Measurements from ENCODE around the gene BNIP2.
"Not testable (repeated sequence)": the region's sequence is repeated elsewhere in the genome, so short reads cannot be mapped to it uniquely, and the experiment has no call there.

Gene BNIP2

GRCh38 chr15:59646277-59646676 lies 42.8 kb downstream of the BNIP2 start (continued):
- TF ChIP-seq PRDM1 (tag by site-specific recombination; IDR thresholded peaks at IDR 0.05): no peak

GRCh38 chr15:59645812-59646211 lies 43.3 kb downstream of the BNIP2 start:
- POLR2A ChIA-PET; H3K4me3 ChIP-seq (ENCODE audit: low read depth, low read length); H3K4me1 ChIP-seq (ENCODE audit: control insufficient read depth, insufficient read depth, low read length); H3K27ac ChIP-seq (ENCODE audit: extremely low read depth, low read depth, low read length); H3K9me3 ChIP-seq (ENCODE audit: control insufficient read depth, insufficient read depth, low read depth, low read length): not testable (repeated sequence)
- H3K36me3 ChIP-seq (ENCODE audit: control insufficient read depth in 2 of 2, insufficient read depth in 1 of 2, low read length in 2 of 2): peaks cover 13 to 42% of the 10 kb centered on the region in 2 experiments
- CTCF ChIA-PET: interaction anchor here (1.2 kb wide), 1 partner anchor 113 kb away, joined by 3 read pairs; no protein-coding TSS in a partner anchor

GRCh38 chr15:59644756-59645155 lies 44.4 kb downstream of the BNIP2 start:
- H3K36me3 ChIP-seq (ENCODE audit: control insufficient read depth in 2 of 2, insufficient read depth in 1 of 2, low read length in 2 of 2): peaks cover 13 to 37% of the 10 kb centered on the region in 2 experiments
- H3K4me1 ChIP-seq (ENCODE audit: control insufficient read depth, insufficient read depth, low read length): no peaks in the 10 kb centered on the region
- CTCF ChIA-PET: interaction anchor here (0.9 kb wide), 1 partner anchor 9 kb away, joined by 3 read pairs; no protein-coding TSS in a partner anchor
- no peak overlapping the region for H3K27ac ChIP-seq (ENCODE audit: extremely low read depth, low read depth, low read length)
- TF ChIP-seq ATF2 (tag by site-specific recombination; IDR thresholded peaks at IDR 0.05; ENCODE audit: low read depth) (peak; percentile 14; the same call in 1 of the 2 replicates), ZBTB20 (tag by site-specific recombination; IDR thresholded peaks at IDR 0.05) (no peak), ZNF449 (tag by site-specific recombination; IDR thresholded peaks at IDR 0.05) (no peak)
- POLR2A ChIA-PET: no interaction called here
- H3K4me3 ChIP-seq (ENCODE audit: low read depth, low read length): no peak overlapping the region
- no peaks in the 10 kb centered on the region for H3K9me3 ChIP-seq (ENCODE audit: control insufficient read depth, insufficient read depth, low read depth, low read length)

GRCh38 chr15:59642351-59642750 lies 46.8 kb downstream of the BNIP2 start:
- Histone ChIP-seq H3K36me3 (ENCODE audit: control insufficient read depth in 2 of 2, insufficient read depth in 1 of 2, low read length in 2 of 2) (peaks cover 4 to 38% of the 10 kb centered on the region in 2 experiments), H3K4me3 (ENCODE audit: low read depth, low read length) (no peak overlapping the region), H3K9me3 (ENCODE audit: control insufficient read depth, insufficient read depth, low read depth, low read length) (no peaks in the 10 kb centered on the region), H3K27ac (ENCODE audit: extremely low read depth, low read depth, low read length) (no peak overlapping the region), H3K4me1 (ENCODE audit: control insufficient read depth, insufficient read depth, low read length) (no peaks in the 10 kb centered on the region)
- POLR2A ChIA-PET: interaction anchor here (1.4 kb wide), 1 partner anchor 15 kb away, joined by 5 read pairs; the partner anchor contains the start of gene GTF2A2
- TF ChIP-seq AEBP2 (tag by site-specific recombination; IDR thresholded peaks at IDR 0.05; ENCODE audit: borderline replicate concordance) (no peak), BCL11B (tag by site-specific recombination; IDR thresholded peaks at IDR 0.05; ENCODE audit: low read depth) (no peak), ZNF211 (tag by site-specific recombination; IDR thresholded peaks at IDR 0.05; ENCODE audit: low read depth) (no peak), ZNF391 (tag by site-specific recombination; IDR thresholded peaks at IDR 0.05; ENCODE audit: borderline replicate concordance, low read depth) (no peak), ZNF169 (tag by site-specific recombination; IDR thresholded peaks at IDR 0.05) (no peak), ZNF555 (tag by site-specific recombination; conservative IDR thresholded peaks at IDR 0.05) (no peak), ZNF175 (tag by site-specific recombination; IDR thresholded peaks at IDR 0.05) (no peak), REPIN1 (tag by site-specific recombination; IDR thresholded peaks at IDR 0.05; ENCODE audit: low read depth) (no peak), KLF9 (tag by site-specific recombination; IDR thresholded peaks at IDR 0.05; ENCODE audit: low read depth) (no peak), ZNF76 (tag by site-specific recombination; IDR thresholded peaks at IDR 0.05; ENCODE audit: borderline replicate concordance, low read depth) (no peak), ZNF140 (tag by site-specific recombination; IDR thresholded peaks at IDR 0.05) (no peak), ZNF426 (tag by site-specific recombination; IDR thresholded peaks at IDR 0.05) (no peak), ZNF585B (tag by site-specific recombination; IDR thresholded peaks at IDR 0.05) (no peak)
- CTCF ChIA-PET: interaction anchor here (0.6 to 2.6 kb wide), 3 partner anchors 48 to 109 kb away, joined by 3 to 11 read pairs (median 3); no protein-coding TSS in a partner anchor

All from HEK293 (cell line).